ENCODE results near the gene CRAT. TPM values are rescaled to one million over a fixed set of nuclear protein-coding genes. Genes with fewer than 3 reads are reported as not detected.

CRAT gene
- polyA plus RNA-seq, 1 experiment = 61.2 TPM

GRCh38 chr9:129102791-129103594 lies 7.6 kb downstream of the CRAT start:
- ChIA-PET CTCF (interaction anchor here (0.6 to 1.1 kb wide), 4 partner anchors 9 to 67 kb away, joined by 3 to 5 read pairs (median 4); partner anchors contain the start of genes DOLPP1 and PTPA), POLR2A (no interaction called here)
- no peak overlapping the region for H3K4me3 ChIP-seq (ENCODE audit: low read depth, low read length)
- H3K36me3 ChIP-seq (ENCODE audit: control insufficient read depth, insufficient read depth, low read length) = peaks cover 18% of the 10 kb centered on the region
- H3K27me3 ChIP-seq (ENCODE audit: control insufficient read depth, insufficient read depth, low read length) = no peaks in the 10 kb centered on the region
- peak; percentile 71 for TF ChIP-seq CTCF (IDR thresholded peaks at IDR 0.05; ENCODE audit: insufficient read depth, low read depth, low read length)
- DNase-seq (ENCODE audit: low read depth) = no peak

- CTCF ChIA-PET = interaction anchor here (1.2 kb wide), 1 partner anchor 21 kb away, joined by 3 read pairs; the partner anchor contains the start of gene DOLPP1
- POLR2A ChIA-PET = no interaction called here
- no peak for DNase-seq (ENCODE audit: low read depth)
- Histone ChIP-seq H3K4me3 (ENCODE audit: low read depth, low read length) (no peak overlapping the region), H3K27me3 (ENCODE audit: control insufficient read depth, insufficient read depth, low read length) (no peaks in the 10 kb centered on the region), H3K36me3 (ENCODE audit: control insufficient read depth, insufficient read depth, low read length) (peaks cover 16% of the 10 kb centered on the region)
- TF ChIP-seq CTCF (IDR thresholded peaks at IDR 0.05; ENCODE audit: insufficient read depth, low read depth, low read length) = no peak
These were observed 8.5 kb downstream of the CRAT start for GRCh38 chr9:129102095-129102525.

- DNase-seq (ENCODE audit: low read depth) = no peak
- Histone ChIP-seq H3K36me3 (ENCODE audit: control insufficient read depth, insufficient read depth, low read length) (peaks cover 14% of the 10 kb centered on the region), H3K4me3 (ENCODE audit: low read depth, low read length) (no peak overlapping the region), H3K27me3 (ENCODE audit: control insufficient read depth, insufficient read depth, low read length) (no peaks in the 10 kb centered on the region)
- TF ChIP-seq CTCF (IDR thresholded peaks at IDR 0.05; ENCODE audit: insufficient read depth, low read depth, low read length) = no peak
- ChIA-PET POLR2A (no interaction called here), CTCF (interaction anchor here (1.2 kb wide), 1 partner anchor 20 kb away, joined by 3 read pairs; the partner anchor contains the start of gene DOLPP1)
These were observed 9.3 kb downstream of the CRAT start for GRCh38 chr9:129101279-129101678.

GRCh38 chr9:129100383-129101169 lies 10.0 kb downstream of the CRAT start:
- POLR2A ChIA-PET = no interaction called here

More at GRCh38 chr9:129100383-129101169, 10.0 kb downstream of the CRAT start:
- CTCF ChIA-PET = interaction anchor here (1.2 kb wide), 1 partner anchor 19 kb away, joined by 3 read pairs; the partner anchor contains the start of gene DOLPP1
- Histone ChIP-seq H3K36me3 (ENCODE audit: control insufficient read depth, insufficient read depth, low read length) (peaks cover 16% of the 10 kb centered on the region), H3K4me3 (ENCODE audit: low read depth, low read length) (no peak overlapping the region), H3K27me3 (ENCODE audit: control insufficient read depth, insufficient read depth, low read length) (no peaks in the 10 kb centered on the region)
- no peak for TF ChIP-seq CTCF (IDR thresholded peaks at IDR 0.05; ENCODE audit: insufficient read depth, low read depth, low read length)
- DNase-seq (ENCODE audit: low read depth) = no peak

Data from BJ (cell line).